ENCODE results near the gene EFCAB6. TPM values are rescaled to one million over a fixed set of nuclear protein-coding genes. Genes with fewer than 3 reads are reported as not detected.

Gene EFCAB6
- total RNA-seq, 1 experiment from 2014 or later = 0.94 TPM

DNA sequence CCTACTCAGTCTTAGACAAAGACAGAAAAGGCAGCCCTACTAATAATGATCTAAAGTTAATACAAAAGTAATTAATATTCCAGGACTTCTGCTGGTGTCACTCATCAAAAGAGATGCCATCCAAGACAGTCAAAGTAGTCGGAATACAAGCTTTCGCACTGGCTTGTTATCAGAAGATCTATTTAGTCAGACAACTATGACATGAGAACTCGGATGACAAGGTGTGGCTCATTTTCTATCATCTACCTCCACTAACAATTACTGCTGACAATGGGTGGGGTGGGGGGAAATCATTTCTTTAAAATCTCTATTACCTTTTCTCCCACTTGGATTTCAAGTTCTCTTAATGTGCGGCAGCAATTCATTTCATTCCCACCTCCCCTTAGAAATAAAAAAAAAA, 56.7 kb downstream of the EFCAB6 start:
- no peak overlapping the region for H3K4me3 Mint-ChIP-seq
- peaks cover 12% of the 10 kb centered on the region for H3K4me1 Mint-ChIP-seq
- DNase-seq (ENCODE audit: low spot score) (no peak), ATAC-seq (no peak)
- H3K36me3 Mint-ChIP-seq = no peaks in the 10 kb centered on the region
- no peaks in the 10 kb centered on the region for H3K9me3 Mint-ChIP-seq
- TF ChIP-seq, protein P1, sequence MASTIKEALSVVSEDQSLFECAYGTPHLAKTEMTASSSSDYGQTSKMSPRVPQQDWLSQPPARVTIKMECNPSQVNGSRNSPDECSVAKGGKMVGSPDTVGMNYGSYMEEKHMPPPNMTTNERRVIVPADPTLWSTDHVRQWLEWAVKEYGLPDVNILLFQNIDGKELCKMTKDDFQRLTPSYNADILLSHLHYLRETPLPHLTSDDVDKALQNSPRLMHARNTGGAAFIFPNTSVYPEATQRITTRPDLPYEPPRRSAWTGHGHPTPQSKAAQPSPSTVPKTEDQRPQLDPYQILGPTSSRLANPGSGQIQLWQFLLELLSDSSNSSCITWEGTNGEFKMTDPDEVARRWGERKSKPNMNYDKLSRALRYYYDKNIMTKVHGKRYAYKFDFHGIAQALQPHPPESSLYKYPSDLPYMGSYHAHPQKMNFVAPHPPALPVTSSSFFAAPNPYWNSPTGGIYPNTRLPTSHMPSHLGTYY (CRISPR knock-in tag; IDR thresholded peaks at IDR 0.05) = no peak
- TF ChIP-seq, protein P2, sequence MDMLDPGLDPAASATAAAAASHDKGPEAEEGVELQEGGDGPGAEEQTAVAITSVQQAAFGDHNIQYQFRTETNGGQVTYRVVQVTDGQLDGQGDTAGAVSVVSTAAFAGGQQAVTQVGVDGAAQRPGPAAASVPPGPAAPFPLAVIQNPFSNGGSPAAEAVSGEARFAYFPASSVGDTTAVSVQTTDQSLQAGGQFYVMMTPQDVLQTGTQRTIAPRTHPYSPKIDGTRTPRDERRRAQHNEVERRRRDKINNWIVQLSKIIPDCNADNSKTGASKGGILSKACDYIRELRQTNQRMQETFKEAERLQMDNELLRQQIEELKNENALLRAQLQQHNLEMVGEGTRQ (CRISPR knock-in tag; IDR thresholded peaks at IDR 0.05) = no peak
- TF ChIP-seq, protein P3, sequence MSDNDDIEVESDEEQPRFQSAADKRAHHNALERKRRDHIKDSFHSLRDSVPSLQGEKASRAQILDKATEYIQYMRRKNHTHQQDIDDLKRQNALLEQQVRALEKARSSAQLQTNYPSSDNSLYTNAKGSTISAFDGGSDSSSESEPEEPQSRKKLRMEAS (CRISPR knock-in tag; IDR thresholded peaks at IDR 0.05) = no peak
- TF ChIP-seq, protein P4, sequence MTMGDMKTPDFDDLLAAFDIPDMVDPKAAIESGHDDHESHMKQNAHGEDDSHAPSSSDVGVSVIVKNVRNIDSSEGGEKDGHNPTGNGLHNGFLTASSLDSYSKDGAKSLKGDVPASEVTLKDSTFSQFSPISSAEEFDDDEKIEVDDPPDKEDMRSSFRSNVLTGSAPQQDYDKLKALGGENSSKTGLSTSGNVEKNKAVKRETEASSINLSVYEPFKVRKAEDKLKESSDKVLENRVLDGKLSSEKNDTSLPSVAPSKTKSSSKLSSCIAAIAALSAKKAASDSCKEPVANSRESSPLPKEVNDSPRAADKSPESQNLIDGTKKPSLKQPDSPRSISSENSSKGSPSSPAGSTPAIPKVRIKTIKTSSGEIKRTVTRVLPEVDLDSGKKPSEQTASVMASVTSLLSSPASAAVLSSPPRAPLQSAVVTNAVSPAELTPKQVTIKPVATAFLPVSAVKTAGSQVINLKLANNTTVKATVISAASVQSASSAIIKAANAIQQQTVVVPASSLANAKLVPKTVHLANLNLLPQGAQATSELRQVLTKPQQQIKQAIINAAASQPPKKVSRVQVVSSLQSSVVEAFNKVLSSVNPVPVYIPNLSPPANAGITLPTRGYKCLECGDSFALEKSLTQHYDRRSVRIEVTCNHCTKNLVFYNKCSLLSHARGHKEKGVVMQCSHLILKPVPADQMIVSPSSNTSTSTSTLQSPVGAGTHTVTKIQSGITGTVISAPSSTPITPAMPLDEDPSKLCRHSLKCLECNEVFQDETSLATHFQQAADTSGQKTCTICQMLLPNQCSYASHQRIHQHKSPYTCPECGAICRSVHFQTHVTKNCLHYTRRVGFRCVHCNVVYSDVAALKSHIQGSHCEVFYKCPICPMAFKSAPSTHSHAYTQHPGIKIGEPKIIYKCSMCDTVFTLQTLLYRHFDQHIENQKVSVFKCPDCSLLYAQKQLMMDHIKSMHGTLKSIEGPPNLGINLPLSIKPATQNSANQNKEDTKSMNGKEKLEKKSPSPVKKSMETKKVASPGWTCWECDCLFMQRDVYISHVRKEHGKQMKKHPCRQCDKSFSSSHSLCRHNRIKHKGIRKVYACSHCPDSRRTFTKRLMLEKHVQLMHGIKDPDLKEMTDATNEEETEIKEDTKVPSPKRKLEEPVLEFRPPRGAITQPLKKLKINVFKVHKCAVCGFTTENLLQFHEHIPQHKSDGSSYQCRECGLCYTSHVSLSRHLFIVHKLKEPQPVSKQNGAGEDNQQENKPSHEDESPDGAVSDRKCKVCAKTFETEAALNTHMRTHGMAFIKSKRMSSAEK (CRISPR knock-in tag; IDR thresholded peaks at IDR 0.05; ENCODE audit: borderline replicate concordance) = no peak
- TF ChIP-seq, protein P5, sequence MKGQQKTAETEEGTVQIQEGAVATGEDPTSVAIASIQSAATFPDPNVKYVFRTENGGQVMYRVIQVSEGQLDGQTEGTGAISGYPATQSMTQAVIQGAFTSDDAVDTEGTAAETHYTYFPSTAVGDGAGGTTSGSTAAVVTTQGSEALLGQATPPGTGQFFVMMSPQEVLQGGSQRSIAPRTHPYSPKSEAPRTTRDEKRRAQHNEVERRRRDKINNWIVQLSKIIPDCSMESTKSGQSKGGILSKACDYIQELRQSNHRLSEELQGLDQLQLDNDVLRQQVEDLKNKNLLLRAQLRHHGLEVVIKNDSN (CRISPR knock-in tag; IDR thresholded peaks at IDR 0.05) = no peak
- TF ChIP-seq ETV6 (CRISPR knock-in tag; IDR thresholded peaks at IDR 0.05) (no peak), OVOL2 (CRISPR knock-in tag; IDR thresholded peaks at IDR 0.05; ENCODE audit: borderline replicate concordance) (no peak), ZNF232 (CRISPR knock-in tag; IDR thresholded peaks at IDR 0.05) (no peak), GTF2I (CRISPR knock-in tag; conservative IDR thresholded peaks at IDR 0.05) (no peak), ELF4 (CRISPR knock-in tag; IDR thresholded peaks at IDR 0.05; ENCODE audit: low read depth) (no peak)
- TF ChIP-seq, protein P6, sequence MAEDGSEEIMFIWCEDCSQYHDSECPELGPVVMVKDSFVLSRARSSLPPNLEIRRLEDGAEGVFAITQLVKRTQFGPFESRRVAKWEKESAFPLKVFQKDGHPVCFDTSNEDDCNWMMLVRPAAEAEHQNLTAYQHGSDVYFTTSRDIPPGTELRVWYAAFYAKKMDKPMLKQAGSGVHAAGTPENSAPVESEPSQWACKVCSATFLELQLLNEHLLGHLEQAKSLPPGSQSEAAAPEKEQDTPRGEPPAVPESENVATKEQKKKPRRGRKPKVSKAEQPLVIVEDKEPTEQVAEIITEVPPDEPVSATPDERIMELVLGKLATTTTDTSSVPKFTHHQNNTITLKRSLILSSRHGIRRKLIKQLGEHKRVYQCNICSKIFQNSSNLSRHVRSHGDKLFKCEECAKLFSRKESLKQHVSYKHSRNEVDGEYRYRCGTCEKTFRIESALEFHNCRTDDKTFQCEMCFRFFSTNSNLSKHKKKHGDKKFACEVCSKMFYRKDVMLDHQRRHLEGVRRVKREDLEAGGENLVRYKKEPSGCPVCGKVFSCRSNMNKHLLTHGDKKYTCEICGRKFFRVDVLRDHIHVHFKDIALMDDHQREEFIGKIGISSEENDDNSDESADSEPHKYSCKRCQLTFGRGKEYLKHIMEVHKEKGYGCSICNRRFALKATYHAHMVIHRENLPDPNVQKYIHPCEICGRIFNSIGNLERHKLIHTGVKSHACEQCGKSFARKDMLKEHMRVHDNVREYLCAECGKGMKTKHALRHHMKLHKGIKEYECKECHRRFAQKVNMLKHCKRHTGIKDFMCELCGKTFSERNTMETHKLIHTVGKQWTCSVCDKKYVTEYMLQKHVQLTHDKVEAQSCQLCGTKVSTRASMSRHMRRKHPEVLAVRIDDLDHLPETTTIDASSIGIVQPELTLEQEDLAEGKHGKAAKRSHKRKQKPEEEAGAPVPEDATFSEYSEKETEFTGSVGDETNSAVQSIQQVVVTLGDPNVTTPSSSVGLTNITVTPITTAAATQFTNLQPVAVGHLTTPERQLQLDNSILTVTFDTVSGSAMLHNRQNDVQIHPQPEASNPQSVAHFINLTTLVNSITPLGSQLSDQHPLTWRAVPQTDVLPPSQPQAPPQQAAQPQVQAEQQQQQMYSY (CRISPR knock-in tag; IDR thresholded peaks at IDR 0.05) = no peak
- TF ChIP-seq, protein P7, sequence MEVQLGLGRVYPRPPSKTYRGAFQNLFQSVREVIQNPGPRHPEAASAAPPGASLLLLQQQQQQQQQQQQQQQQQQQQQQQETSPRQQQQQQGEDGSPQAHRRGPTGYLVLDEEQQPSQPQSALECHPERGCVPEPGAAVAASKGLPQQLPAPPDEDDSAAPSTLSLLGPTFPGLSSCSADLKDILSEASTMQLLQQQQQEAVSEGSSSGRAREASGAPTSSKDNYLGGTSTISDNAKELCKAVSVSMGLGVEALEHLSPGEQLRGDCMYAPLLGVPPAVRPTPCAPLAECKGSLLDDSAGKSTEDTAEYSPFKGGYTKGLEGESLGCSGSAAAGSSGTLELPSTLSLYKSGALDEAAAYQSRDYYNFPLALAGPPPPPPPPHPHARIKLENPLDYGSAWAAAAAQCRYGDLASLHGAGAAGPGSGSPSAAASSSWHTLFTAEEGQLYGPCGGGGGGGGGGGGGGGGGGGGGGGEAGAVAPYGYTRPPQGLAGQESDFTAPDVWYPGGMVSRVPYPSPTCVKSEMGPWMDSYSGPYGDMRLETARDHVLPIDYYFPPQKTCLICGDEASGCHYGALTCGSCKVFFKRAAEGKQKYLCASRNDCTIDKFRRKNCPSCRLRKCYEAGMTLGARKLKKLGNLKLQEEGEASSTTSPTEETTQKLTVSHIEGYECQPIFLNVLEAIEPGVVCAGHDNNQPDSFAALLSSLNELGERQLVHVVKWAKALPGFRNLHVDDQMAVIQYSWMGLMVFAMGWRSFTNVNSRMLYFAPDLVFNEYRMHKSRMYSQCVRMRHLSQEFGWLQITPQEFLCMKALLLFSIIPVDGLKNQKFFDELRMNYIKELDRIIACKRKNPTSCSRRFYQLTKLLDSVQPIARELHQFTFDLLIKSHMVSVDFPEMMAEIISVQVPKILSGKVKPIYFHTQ (CRISPR knock-in tag; IDR thresholded peaks at IDR 0.05) = no peak
- TF ChIP-seq, protein P8, sequence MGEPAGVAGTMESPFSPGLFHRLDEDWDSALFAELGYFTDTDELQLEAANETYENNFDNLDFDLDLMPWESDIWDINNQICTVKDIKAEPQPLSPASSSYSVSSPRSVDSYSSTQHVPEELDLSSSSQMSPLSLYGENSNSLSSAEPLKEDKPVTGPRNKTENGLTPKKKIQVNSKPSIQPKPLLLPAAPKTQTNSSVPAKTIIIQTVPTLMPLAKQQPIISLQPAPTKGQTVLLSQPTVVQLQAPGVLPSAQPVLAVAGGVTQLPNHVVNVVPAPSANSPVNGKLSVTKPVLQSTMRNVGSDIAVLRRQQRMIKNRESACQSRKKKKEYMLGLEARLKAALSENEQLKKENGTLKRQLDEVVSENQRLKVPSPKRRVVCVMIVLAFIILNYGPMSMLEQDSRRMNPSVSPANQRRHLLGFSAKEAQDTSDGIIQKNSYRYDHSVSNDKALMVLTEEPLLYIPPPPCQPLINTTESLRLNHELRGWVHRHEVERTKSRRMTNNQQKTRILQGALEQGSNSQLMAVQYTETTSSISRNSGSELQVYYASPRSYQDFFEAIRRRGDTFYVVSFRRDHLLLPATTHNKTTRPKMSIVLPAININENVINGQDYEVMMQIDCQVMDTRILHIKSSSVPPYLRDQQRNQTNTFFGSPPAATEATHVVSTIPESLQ (CRISPR knock-in tag; IDR thresholded peaks at IDR 0.05) = no peak
- ChIA-PET CTCF (interaction anchor here (0.9 to 1.6 kb wide), 3 partner anchors 13 to 128 kb away, joined by 3 to 4 read pairs (median 3); no protein-coding TSS in a partner anchor), POLR2A (no interaction called here)
- no peaks in the 10 kb centered on the region for H3K27me3 Mint-ChIP-seq (ENCODE audit: low read depth)
- H3K27ac Mint-ChIP-seq = no peak overlapping the region
